AG09309 (cell line): ENCODE data around the gene ENTR1.

Experiments used
- DNase-seq: peaks from one replicate; pipeline ENCODE4 v3.0.0-alpha.2; 2010; ENCODE audit warnings: low read depth
- H3K4me3 ChIP-seq: 2 replicates; pipeline ENCODE4 v1.5.1; 2011; ENCODE audit warnings: mild to moderate bottlenecking, low read depth, low read length, moderate library complexity; ENCODE audit not compliant: control insufficient read depth
- TF ChIP-seq, protein P1 (sequence below): IDR thresholded peaks from 2 replicates; pipeline ENCODE4 v1.5.1; 2011; ENCODE audit warnings: mild to moderate bottlenecking, low read depth, low read length, inconsistent platforms; ENCODE audit not compliant: insufficient read depth, control insufficient read depth; ENCODE audit errors: missing control alignments

Gene ENTR1

DNA sequence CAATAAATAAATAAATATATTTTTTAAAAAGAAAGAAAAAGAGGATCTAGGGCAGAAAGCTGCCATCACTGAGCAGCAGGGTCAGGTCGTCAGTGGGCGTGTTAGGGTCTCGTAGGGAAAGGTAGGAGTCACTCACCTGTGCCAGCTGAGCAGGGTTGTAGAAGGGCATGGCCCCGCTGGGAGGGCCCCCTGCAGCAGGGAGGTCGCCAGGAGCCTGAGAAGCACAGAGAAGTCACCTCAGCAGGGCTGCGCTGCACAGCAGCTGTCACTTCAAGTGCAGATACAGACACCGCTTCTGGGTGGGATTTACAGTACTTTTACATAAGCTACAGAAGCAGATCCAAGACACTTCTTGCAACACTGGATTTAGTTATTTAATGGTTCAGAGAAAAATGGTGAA, 33.3 kb upstream of the ENTR1 start:
- no peak for DNase-seq
- TF ChIP-seq, protein P1, sequence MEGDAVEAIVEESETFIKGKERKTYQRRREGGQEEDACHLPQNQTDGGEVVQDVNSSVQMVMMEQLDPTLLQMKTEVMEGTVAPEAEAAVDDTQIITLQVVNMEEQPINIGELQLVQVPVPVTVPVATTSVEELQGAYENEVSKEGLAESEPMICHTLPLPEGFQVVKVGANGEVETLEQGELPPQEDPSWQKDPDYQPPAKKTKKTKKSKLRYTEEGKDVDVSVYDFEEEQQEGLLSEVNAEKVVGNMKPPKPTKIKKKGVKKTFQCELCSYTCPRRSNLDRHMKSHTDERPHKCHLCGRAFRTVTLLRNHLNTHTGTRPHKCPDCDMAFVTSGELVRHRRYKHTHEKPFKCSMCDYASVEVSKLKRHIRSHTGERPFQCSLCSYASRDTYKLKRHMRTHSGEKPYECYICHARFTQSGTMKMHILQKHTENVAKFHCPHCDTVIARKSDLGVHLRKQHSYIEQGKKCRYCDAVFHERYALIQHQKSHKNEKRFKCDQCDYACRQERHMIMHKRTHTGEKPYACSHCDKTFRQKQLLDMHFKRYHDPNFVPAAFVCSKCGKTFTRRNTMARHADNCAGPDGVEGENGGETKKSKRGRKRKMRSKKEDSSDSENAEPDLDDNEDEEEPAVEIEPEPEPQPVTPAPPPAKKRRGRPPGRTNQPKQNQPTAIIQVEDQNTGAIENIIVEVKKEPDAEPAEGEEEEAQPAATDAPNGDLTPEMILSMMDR, result no peak
- H3K4me3 ChIP-seq, result no peak overlapping the region

DNA sequence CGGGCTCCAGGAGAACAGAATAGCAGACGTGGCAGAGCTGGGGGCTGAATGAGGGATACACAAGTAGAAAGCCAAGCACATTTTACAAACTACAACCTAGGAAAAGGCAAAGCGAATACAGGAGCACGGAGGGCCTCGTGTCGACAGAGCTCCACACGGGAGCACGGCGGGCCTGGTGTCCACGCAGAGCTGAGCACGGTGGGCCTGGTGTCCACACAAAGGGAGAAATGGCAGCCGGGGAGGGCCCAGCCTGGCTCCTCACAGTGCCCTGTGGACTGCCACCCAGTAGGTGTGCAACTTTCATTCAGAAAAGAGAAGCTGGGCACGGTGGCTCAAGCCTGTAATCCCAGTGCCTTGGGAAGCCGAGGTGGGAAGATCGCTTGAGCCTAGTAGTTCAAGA, 32.7 kb upstream of the ENTR1 start:
- no peak overlapping the region for H3K4me3 ChIP-seq
- DNase-seq, result no peak
- TF ChIP-seq, protein P1, result no peak

DNA sequence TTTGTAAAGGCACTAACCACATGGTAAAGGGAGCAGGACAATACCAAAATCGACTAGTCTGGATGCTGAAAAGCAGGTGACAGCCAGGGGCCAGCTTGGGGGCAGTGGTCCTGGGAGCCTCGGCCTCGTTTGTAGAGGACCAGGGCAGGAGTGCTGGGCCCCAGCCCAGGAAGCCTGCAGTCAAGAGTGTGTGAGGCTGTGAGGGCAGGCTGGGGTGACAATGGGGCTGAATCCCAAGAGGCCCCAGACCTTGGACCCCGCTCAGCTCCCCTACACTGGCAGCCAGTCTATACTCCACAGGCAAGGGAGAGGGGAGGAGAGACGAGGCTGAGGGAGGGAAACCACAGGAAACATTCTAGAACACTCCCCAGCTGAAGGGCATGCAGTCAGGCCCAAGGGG, 31.9 kb upstream of the ENTR1 start:
- no peak overlapping the region for H3K4me3 ChIP-seq
- DNase-seq, result no peak
- TF ChIP-seq, protein P1, result no peak

DNA sequence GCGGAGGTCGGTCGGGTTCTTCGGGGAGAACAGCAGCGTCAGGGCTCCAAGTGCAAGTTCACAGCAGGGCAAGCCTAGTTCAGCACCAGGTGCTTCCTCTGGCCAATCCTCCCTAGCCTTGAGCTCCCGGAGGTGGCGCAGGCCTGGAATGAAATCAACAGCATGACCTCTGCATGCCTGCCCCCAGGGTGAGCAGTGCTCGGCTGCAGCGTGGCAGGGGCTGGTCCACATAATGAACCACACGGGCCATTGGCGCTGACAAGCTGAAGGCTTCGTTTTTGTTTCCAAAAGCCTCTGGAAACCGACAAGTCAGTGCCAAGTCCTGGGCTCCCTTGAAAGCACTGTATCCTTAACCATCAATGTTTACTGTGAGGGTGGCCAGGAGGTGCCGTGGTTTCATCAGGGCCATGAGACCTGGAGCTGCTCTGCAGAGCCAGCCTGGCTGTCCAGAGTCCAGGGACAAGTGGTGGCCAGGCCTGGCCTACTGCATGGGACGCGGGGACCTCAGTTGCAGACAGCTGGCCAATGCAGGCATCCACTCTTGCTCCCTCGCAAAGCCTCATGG, 31.3 kb upstream of the ENTR1 start:
- no peak for DNase-seq
- H3K4me3 ChIP-seq, result no peak overlapping the region
- TF ChIP-seq, protein P1, result no peak

DNA sequence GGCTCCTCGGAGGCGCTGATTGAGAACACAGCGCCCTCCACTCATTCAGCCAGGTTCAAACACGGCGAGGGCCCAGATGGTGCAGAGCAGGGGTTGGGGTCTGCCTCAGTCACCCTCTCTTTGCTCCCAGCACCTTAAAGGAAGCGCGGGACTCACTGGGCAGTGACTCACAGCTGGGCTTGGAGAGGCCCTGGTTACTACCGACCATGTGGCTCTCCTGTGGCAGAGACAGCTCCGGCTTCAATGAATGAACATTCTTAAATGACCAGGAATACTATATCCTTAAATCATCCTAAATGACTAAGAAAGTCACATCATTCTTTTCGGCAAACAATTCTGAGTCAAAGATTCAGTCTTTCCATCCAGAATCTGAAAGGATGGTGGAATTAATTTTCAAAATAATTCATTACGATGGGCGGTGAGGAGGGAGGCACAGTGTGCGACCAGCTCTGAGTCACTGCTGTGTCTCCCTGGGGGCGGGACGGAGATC, 30.8 kb upstream of the ENTR1 start:
- no peak for DNase-seq
- TF ChIP-seq, protein P1, result no peak
- H3K4me3 ChIP-seq, result no peak overlapping the region

DNA sequence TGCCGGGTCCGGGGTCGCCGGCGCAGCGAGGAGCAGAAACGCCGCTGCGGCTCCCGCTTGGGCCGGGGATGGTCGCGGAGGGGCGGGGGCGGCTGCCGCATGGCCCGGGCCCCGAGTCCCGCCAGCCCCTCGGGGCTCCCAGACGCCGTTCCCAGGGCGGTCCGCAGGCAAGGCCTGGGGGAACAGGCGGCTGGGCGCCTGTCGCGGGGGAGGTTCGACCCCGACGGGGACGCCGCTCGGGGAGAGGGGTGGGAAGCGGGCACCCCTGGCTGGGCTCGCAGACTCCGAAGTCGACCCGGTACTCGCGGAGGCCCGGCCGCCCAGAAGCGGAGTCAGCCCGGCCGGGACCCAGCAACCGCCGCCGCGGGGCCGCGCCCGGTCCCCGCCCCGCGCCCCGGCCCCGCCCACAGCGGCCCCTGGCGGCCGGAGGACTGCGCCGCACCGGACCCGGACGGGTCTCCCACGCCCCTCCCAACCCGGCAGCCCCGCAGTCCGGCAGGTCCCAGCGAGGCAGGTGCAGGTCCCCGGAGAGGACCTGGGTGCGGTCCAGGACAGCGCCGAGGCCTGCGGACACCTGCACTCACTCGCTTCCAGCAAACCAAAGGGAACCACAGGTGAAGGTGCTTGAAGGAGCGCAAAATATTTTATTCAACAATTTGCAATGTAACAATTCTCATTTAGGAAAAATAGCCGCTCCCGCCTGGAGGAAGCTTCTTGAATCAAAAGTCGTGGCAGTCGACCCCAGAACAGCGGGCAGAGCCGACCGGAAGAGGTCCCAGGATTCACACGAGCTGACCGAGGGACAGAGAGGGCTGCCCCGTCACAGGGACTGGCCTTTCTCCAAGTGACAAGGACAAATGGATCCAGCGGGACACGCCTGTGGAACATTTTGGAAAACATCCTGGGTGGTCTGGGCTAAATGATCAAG, 29.3 kb upstream of the ENTR1 start, which contains the start of gene INPP5E:
TSS of gene INPP5E (minus strand) at position 365 of the 928 bp plus-strand sequence. CDS start 426 bp downstream, outside the sequence.
- TF ChIP-seq, protein P1, result peak; percentile 55
- H3K4me3 ChIP-seq, result peak within 1 kb of the TSS; percentile 63
- DNase-seq, result no peak
